HFFc6 (cell line): ENCODE measurements around the gene ZNF585A. TPM values are rescaled to one million over a fixed set of nuclear protein-coding genes. Genes with fewer than 3 reads are reported as not detected.
"Not testable (repeated sequence)": the region's sequence is repeated elsewhere in the genome, so short reads cannot be mapped to it uniquely, and the experiment has no call there.

Source experiments
- DNase-seq: peaks from one replicate; pipeline ENCODE4 v3.0.0-alpha.2; 2018
- H3K27ac Mint-ChIP-seq: 2 replicates; pipeline ENCODE4 v1.8.0; 2020; ENCODE audit warnings: mild to moderate bottlenecking, mixed read lengths
- H3K27me3 Mint-ChIP-seq: 2 replicates; pipeline ENCODE4 v1.8.0; 2021; ENCODE audit warnings: mild to moderate bottlenecking, moderate library complexity, mixed read lengths; ENCODE audit not compliant: insufficient read depth
- H3K36me3 Mint-ChIP-seq: 2 replicates; pipeline ENCODE4 v1.8.0; 2021; ENCODE audit warnings: low read depth, mixed read lengths
- H3K4me1 Mint-ChIP-seq: 2 replicates; pipeline ENCODE4 v1.8.0; 2020; ENCODE audit warnings: low read depth, mixed read lengths
- H3K4me3 Mint-ChIP-seq: 2 replicates; pipeline ENCODE4 v1.8.0; 2020; ENCODE audit warnings: mild to moderate bottlenecking, moderate library complexity, mixed read lengths
- H3K9me3 Mint-ChIP-seq: 2 replicates; pipeline ENCODE4 v1.8.0; 2020; ENCODE audit warnings: mild to moderate bottlenecking, mixed read lengths
- CTCF ChIP-seq: fragments of 200-600 bp; sonication (generic); IDR thresholded peaks from 2 replicates; pipeline ENCODE4 v1.5.0; 2021; ENCODE audit warnings: antibody characterized with exemption, mild to moderate bottlenecking
- total RNA-seq, 6 experiments: library from RNA; stranded (reverse); fragmentation: NEBNext Ultra II Directional; extraction: Animal tissue kit (Norgen Biotek cat#: 25700); gene quantifications; 2 replicates in 1 of 6; 3 replicates in 5 of 6; pipeline ENCODE4 v1.2.3, GENCODE V29; 2021

ZNF585A gene
- total RNA-seq, 6 experiments from 2014 or later: 9.0 to 12.8 (median 10.1) TPM

GRCh38 chr19:37217480-37217774 lies 44.9 kb upstream of the ZNF585A start:
- no peak for TF ChIP-seq CTCF
- Mint-ChIP-seq H3K27me3 (no peaks in the 10 kb centered on the region), H3K36me3 (peaks cover 44% of the 10 kb centered on the region), H3K4me3 (peak overlapping the region; percentile 95), H3K9me3 (peaks cover 20% of the 10 kb centered on the region), H3K4me1 (peaks cover 15% of the 10 kb centered on the region), H3K27ac (peak overlapping the region; percentile 85)
- DNase-seq: no peak

GRCh38 chr19:37197768-37198167 lies 25.3 kb upstream of the ZNF585A start:
- DNase-seq: no peak
- no peak overlapping the region for H3K27ac Mint-ChIP-seq
- TF ChIP-seq CTCF: no peak
- peaks cover 36% of the 10 kb centered on the region for H3K9me3 Mint-ChIP-seq
- H3K4me3 Mint-ChIP-seq: no peak overlapping the region
- H3K27me3 Mint-ChIP-seq: no peaks in the 10 kb centered on the region; the same call in 1 of the 2 replicates
- H3K36me3 Mint-ChIP-seq: peaks cover 76% of the 10 kb centered on the region
- H3K4me1 Mint-ChIP-seq: no peaks in the 10 kb centered on the region

GRCh38 chr19:37197115-37197514 lies 24.6 kb upstream of the ZNF585A start:
- not testable (repeated sequence) for H3K27ac Mint-ChIP-seq, H3K27me3 Mint-ChIP-seq, H3K4me3 Mint-ChIP-seq, H3K4me1 Mint-ChIP-seq, DNase-seq
- Mint-ChIP-seq H3K36me3 (peaks cover 73% of the 10 kb centered on the region), H3K9me3 (peaks cover 39% of the 10 kb centered on the region)

GRCh38 chr19:37195248-37195647 lies 22.8 kb upstream of the ZNF585A start:
- not testable (repeated sequence) for H3K27ac Mint-ChIP-seq, DNase-seq, H3K4me1 Mint-ChIP-seq, H3K4me3 Mint-ChIP-seq, H3K27me3 Mint-ChIP-seq
- peaks cover 76% of the 10 kb centered on the region for H3K36me3 Mint-ChIP-seq
- peaks cover 55% of the 10 kb centered on the region for H3K9me3 Mint-ChIP-seq

- H3K27me3 Mint-ChIP-seq, H3K4me1 Mint-ChIP-seq, H3K27ac Mint-ChIP-seq, DNase-seq, H3K4me3 Mint-ChIP-seq: not testable (repeated sequence)
- peaks cover 87% of the 10 kb centered on the region for H3K36me3 Mint-ChIP-seq
- peaks cover 88% of the 10 kb centered on the region for H3K9me3 Mint-ChIP-seq
These were observed 13.6 kb upstream of the ZNF585A start for GRCh38 chr19:37186071-37186470.

GRCh38 chr19:37165635-37166034 lies 6.9 kb downstream of the ZNF585A start:
- no peaks in the 10 kb centered on the region for H3K4me1 Mint-ChIP-seq
- peaks cover 68% of the 10 kb centered on the region for H3K9me3 Mint-ChIP-seq
- H3K36me3 Mint-ChIP-seq: peaks cover 85% of the 10 kb centered on the region
- no peak for TF ChIP-seq CTCF
- no peaks in the 10 kb centered on the region; the same call in none of the 2 replicates for H3K27me3 Mint-ChIP-seq
- DNase-seq: no peak
- no peak overlapping the region for H3K4me3 Mint-ChIP-seq
- H3K27ac Mint-ChIP-seq: no peak overlapping the region

GRCh38 chr19:37160153-37160552 lies 12.3 kb downstream of the ZNF585A start:
- DNase-seq: no peak
- Mint-ChIP-seq H3K9me3 (peaks cover 89% of the 10 kb centered on the region), H3K4me3 (no peak overlapping the region), H3K27ac (no peak overlapping the region), H3K27me3 (no peaks in the 10 kb centered on the region; the same call in none of the 2 replicates), H3K36me3 (peaks cover 93% of the 10 kb centered on the region), H3K4me1 (no peaks in the 10 kb centered on the region)
- no peak for TF ChIP-seq CTCF
